Lung (tissue), 12 donors: ENCODE measurements around the gene ZNF280C. TPM values are rescaled to one million over a fixed set of nuclear protein-coding genes. Genes with fewer than 3 reads are reported as not detected.

ENCODE experiments used
- ATAC-seq: fragments of 200-7000 bp; cut with Tn5 transposase; one replicate; pipeline ENCODE4 v1.9.1; 2020; ENCODE audit warnings: moderate number of reproducible peaks; ENCODE audit not compliant: insufficient read depth, low FRiP score
- DNase-seq, 3 donors: peaks; one replicate each; pipeline ENCODE4 v3.0.0-alpha.2; 2013 to 2017
- H3K27ac ChIP-seq, 2 donors: one replicate each; pipeline ENCODE4 v1.5.1; 2013; ENCODE audit warnings: mild to moderate bottlenecking in 2 of 2, moderate library complexity in 2 of 2, control low read depth in 1 of 2, inconsistent platforms in 1 of 2, low read depth in 1 of 2, low read length in 1 of 2
- H3K27me3 ChIP-seq, 3 donors: one replicate each; pipeline ENCODE4 v1.5.1; 2013; ENCODE audit warnings: low read length in 2 of 3; ENCODE audit not compliant: control insufficient read depth in 3 of 3, insufficient read depth in 3 of 3
- H3K36me3 ChIP-seq, 4 donors: one replicate each; pipeline ENCODE4 v1.5.1; 2013; ENCODE audit warnings: low read length in 4 of 4, mild to moderate bottlenecking in 1 of 4, moderate library complexity in 1 of 4; ENCODE audit not compliant: control insufficient read depth in 4 of 4, insufficient read depth in 4 of 4
- H3K4me1 ChIP-seq, 5 donors: one replicate each; pipeline ENCODE4 v1.5.1; 2013; ENCODE audit warnings: low read length in 5 of 5, mild to moderate bottlenecking in 2 of 5, moderate library complexity in 1 of 5; ENCODE audit not compliant: control insufficient read depth in 5 of 5, insufficient read depth in 5 of 5
- H3K4me3 ChIP-seq: one replicate; pipeline ENCODE4 v1.5.1; 2013; ENCODE audit warnings: mild to moderate bottlenecking, control low read depth, moderate library complexity
- H3K9ac ChIP-seq, 2 donors: one replicate each; pipeline ENCODE4 v1.5.1; 2013; ENCODE audit warnings: low read length in 2 of 2, control low read depth in 1 of 2; ENCODE audit not compliant: insufficient read depth in 1 of 2
- H3K9me3 ChIP-seq, 4 donors: one replicate each; pipeline ENCODE4 v1.5.1; 2013; ENCODE audit warnings: low read length in 3 of 4, mild to moderate bottlenecking in 1 of 4, moderate library complexity in 1 of 4; ENCODE audit not compliant: control insufficient read depth in 4 of 4, insufficient read depth in 3 of 4
- CTCF ChIP-seq: IDR thresholded peaks from 2 replicates; pipeline ENCODE4 v1.5.1; 2012; ENCODE audit warnings: mild to moderate bottlenecking; ENCODE audit errors: control extremely low read depth, extremely low read depth
- WGBS, 2 donors: extraction: QIAGEN DNeasy Blood & Tissue Kit; methylation state at CpG; one replicate each; pipeline ENCODE4 v1.1.7; 2013; 5-methylcytosine and 5-hydroxymethylcytosine counted together
- polyA plus RNA-seq, 2 donors: library from polyadenylated mRNA; stranded (reverse); fragments of 200-250 nt; gene quantifications; one replicate each; pipeline ENCODE4 v1.2.1, GENCODE V29; 2013
- total RNA-seq, 2 donors: library from RNA; depleted of rRNA in 1 of 2; stranded (reverse); fragments of >200 nt in 1 of 2; gene quantifications; one replicate each; pipeline ENCODE4 v1.2.1, GENCODE V29; 2014 to 2021
- donor health status: control.
- donor health status: control.
- donor health status: Bipolar disorder and iron deficiency.
- donor health status: healthy.
- donor health status: DM: yes; HTN: yes; CAD: no.

ZNF280C gene
- total and polyA plus RNA-seq, 4 donors: 1.2 to 7.3 (median 2.5) TPM

- no peak overlapping the region for H3K4me3 ChIP-seq
- H3K27ac ChIP-seq: no peak overlapping the region
- H3K9ac ChIP-seq: no peak overlapping the region
- DNase-seq: no peak
- H3K36me3 ChIP-seq: no peaks in the 10 kb centered on the region
- no peak for TF ChIP-seq CTCF
- 61 to 84% methylated on average over 5 of the region's 5 CpGs for WGBS, 2 donors
- no peaks in the 10 kb centered on the region for H3K4me1 ChIP-seq
- ATAC-seq: no peak
- no peaks in the 10 kb centered on the region for H3K9me3 ChIP-seq
- H3K27me3 ChIP-seq: peaks cover 0 to 6% (median 4%) of the 10 kb centered on the region in 3 donors
These were observed 71.2 kb downstream of the ZNF280C start for GRCh38 chrX:130197464-130197863.

GRCh38 chrX:130196466-130196865, 72.2 kb downstream of the ZNF280C start:
- no peak for DNase-seq
- no peaks in the 10 kb centered on the region for H3K4me1 ChIP-seq

GRCh38 chrX:130190801-130191200, 77.9 kb downstream of the ZNF280C start:
- DNase-seq: no peak
- Histone ChIP-seq H3K27me3 (peaks cover 0 to 4% (median 3%) of the 10 kb centered on the region in 3 donors), H3K4me3 (no peak overlapping the region), H3K27ac (no peak overlapping the region), H3K36me3 (no peaks in the 10 kb centered on the region), H3K4me1 (no peaks in the 10 kb centered on the region), H3K9ac (no peak overlapping the region), H3K9me3 (no peaks in the 10 kb centered on the region)
- no peak for TF ChIP-seq CTCF
- ATAC-seq: no peak
- WGBS, 2 donors: 85 to 98% methylated on average over 4 of the region's 4 CpGs

More at GRCh38 chrX:130196466-130196865, 72.2 kb downstream of the ZNF280C start:
- Histone ChIP-seq H3K27me3 (peaks cover 0 to 6% (median 4%) of the 10 kb centered on the region in 3 donors), H3K4me3 (no peak overlapping the region), H3K36me3 (no peaks in the 10 kb centered on the region), H3K27ac (no peak overlapping the region), H3K9ac (no peak overlapping the region), H3K9me3 (no peaks in the 10 kb centered on the region)
- ATAC-seq: no peak
- 74 to 82% methylated on average over 7 of the region's 7 CpGs for WGBS, 2 donors
- no peak for TF ChIP-seq CTCF

- Histone ChIP-seq H3K27ac (no peak overlapping the region), H3K4me3 (no peak overlapping the region), H3K4me1 (no peaks in the 10 kb centered on the region), H3K9ac (no peak overlapping the region), H3K9me3 (no peaks in the 10 kb centered on the region), H3K36me3 (no peaks in the 10 kb centered on the region), H3K27me3 (no peaks in the 10 kb centered on the region)
- ATAC-seq: no peak
- WGBS, 2 donors: 68 to 87% methylated on average over 4 of the region's 4 CpGs
- TF ChIP-seq CTCF: no peak
- no peak for DNase-seq
These were observed 82.0 kb downstream of the ZNF280C start for GRCh38 chrX:130186651-130187050.
